IMR-90 (cell line): ENCODE results near the gene CCDC33. TPM values are rescaled to one million over a fixed set of nuclear protein-coding genes. Genes with fewer than 3 reads are reported as not detected.
A peak's percentile ranks its signal among the peaks of the same experiment; 100 is the strongest.

ENCODE experiments used
- ATAC-seq: fragments of 200-7000 bp; cut with Tn5 transposase; 2 replicates; pipeline ENCODE4 v1.9.1; 2020; ENCODE audit warnings: low read depth, mild to moderate bottlenecking, moderate library complexity
- BruUV-seq: library from RNA; stranded (reverse); fragments of 400-500 nt; replicated peaks from 2 replicates; lab custom pipeline; 2021; lab: Mats Ljungman, UMichigan
- CTCF ChIA-PET: fragments of 300-600 bp; formaldehyde crosslinking; extraction: SDS; loops from one replicate; lab custom pipeline; 2021; ENCODE audit warnings: antibody characterized with exemption; lab: Yijun Ruan, JAX
- POLR2A ChIA-PET: fragments of 300-600 bp; sonication (Branson Sonifier 250); formaldehyde crosslinking; loops from one replicate; lab custom pipeline; 2022; ENCODE audit warnings: antibody characterized with exemption; ENCODE audit not compliant: unreplicated experiment; lab: Charles Lee
- DNase-seq: peaks from one replicate; pipeline ENCODE4 v3.0.0; 2013
- H2AFZ ChIP-seq: replicated peaks from 2 replicates; pipeline ENCODE3; 2013; ENCODE audit warnings: low read length, mild to moderate bottlenecking; ENCODE audit not compliant: poor library complexity
- H2AK5ac ChIP-seq: 2 replicates; pipeline ENCODE4 v1.6.1; 2013; ENCODE audit warnings: low read depth, low read length, inconsistent platforms
- H2AK9ac ChIP-seq: replicated peaks from 2 replicates; pipeline ENCODE3; 2013; ENCODE audit warnings: mild to moderate bottlenecking, low read depth, low read length, moderate library complexity; ENCODE audit not compliant: poor library complexity
- H2BK120ac ChIP-seq: 2 replicates; pipeline ENCODE4 v1.6.1; 2013; ENCODE audit warnings: low read depth, low read length, inconsistent platforms
- H2BK15ac ChIP-seq: 3 replicates; pipeline ENCODE4 v1.6.1; 2013; ENCODE audit warnings: low read depth, low read length, inconsistent platforms
- H2BK20ac ChIP-seq: 2 replicates; pipeline ENCODE4 v1.6.1; 2013; ENCODE audit warnings: low read depth, mild to moderate bottlenecking, inconsistent platforms, low read length, moderate library complexity
- H2BK5ac ChIP-seq: 2 replicates; pipeline ENCODE4 v1.6.1; 2013; ENCODE audit warnings: mild to moderate bottlenecking, low read depth, low read length, inconsistent platforms; ENCODE audit not compliant: poor library complexity, severe bottlenecking
- H3K14ac ChIP-seq: replicated peaks from 2 replicates; pipeline ENCODE4 v1.6.1; 2013; ENCODE audit warnings: low read depth, low read length, inconsistent platforms
- H3K18ac ChIP-seq: 2 replicates; pipeline ENCODE4 v1.6.1; 2013; ENCODE audit warnings: low read depth, low read length, control low read depth
- H3K23ac ChIP-seq: 2 replicates; pipeline ENCODE4 v1.6.1; 2013; ENCODE audit warnings: low read depth, low read length, inconsistent platforms
- H3K27ac ChIP-seq: 2 replicates; pipeline ENCODE4 v1.5.1; 2013; ENCODE audit warnings: mild to moderate bottlenecking, control low read depth, low read length; ENCODE audit not compliant: insufficient read depth
- H3K27me3 ChIP-seq: 2 replicates; pipeline ENCODE4 v1.6.1; 2013; ENCODE audit warnings: low read length; ENCODE audit not compliant: control insufficient read depth, insufficient read depth
- H3K36me3 ChIP-seq: 2 replicates; pipeline ENCODE4 v1.6.1; 2013; ENCODE audit warnings: low read length, mixed read lengths; ENCODE audit not compliant: control insufficient read depth, insufficient read depth
- H3K4ac ChIP-seq: 2 replicates; pipeline ENCODE4 v1.6.1; 2013; ENCODE audit warnings: low read depth, low read length, inconsistent platforms
- H3K4me1 ChIP-seq: 2 replicates; pipeline ENCODE4 v1.6.1; 2013; ENCODE audit warnings: low read length, mixed read lengths; ENCODE audit not compliant: control insufficient read depth, insufficient read depth
- H3K4me2 ChIP-seq: 2 replicates; pipeline ENCODE4 v1.6.1; 2013; ENCODE audit warnings: low read depth, mild to moderate bottlenecking, control low read depth, low read length, moderate library complexity
- H3K4me3 ChIP-seq: 2 replicates; pipeline ENCODE4 v1.5.1; 2013; ENCODE audit warnings: low read depth, mild to moderate bottlenecking, control low read depth, low read length, moderate library complexity; ENCODE audit not compliant: insufficient read depth
- H3K56ac ChIP-seq: 2 replicates; pipeline ENCODE4 v1.6.1; 2013; ENCODE audit warnings: low read length, inconsistent platforms; ENCODE audit not compliant: insufficient read depth; ENCODE audit errors: extremely low read depth
- H3K79me1 ChIP-seq, 2 experiments: 2 replicates each; pipeline ENCODE4 v1.6.1; 2013; ENCODE audit warnings: low read length in 2 of 2, inconsistent platforms in 1 of 2, low read depth in 1 of 2
- H3K9ac ChIP-seq: 2 replicates; pipeline ENCODE4 v1.6.1; 2013; ENCODE audit warnings: low read depth, low read length, control low read depth
- H3K9me1 ChIP-seq: 2 replicates; pipeline ENCODE4 v1.6.1; 2013; ENCODE audit warnings: low read length, inconsistent platforms; ENCODE audit not compliant: insufficient read depth
- H3K9me3 ChIP-seq: 2 replicates; pipeline ENCODE4 v1.6.1; 2013; ENCODE audit warnings: low read length; ENCODE audit not compliant: control insufficient read depth, insufficient read depth
- H4K20me1 ChIP-seq: 2 replicates; pipeline ENCODE4 v1.6.1; 2013; ENCODE audit warnings: low read length, inconsistent platforms; ENCODE audit not compliant: insufficient read depth
- H4K5ac ChIP-seq: 2 replicates; pipeline ENCODE4 v1.6.1; 2013; ENCODE audit warnings: mild to moderate bottlenecking, low read depth, low read length, control low read depth
- H4K8ac ChIP-seq, 2 experiments: 2 replicates each; pipeline ENCODE4 v1.6.1; 2013; ENCODE audit warnings: low read depth in 2 of 2, low read length in 2 of 2, control low read depth in 1 of 2, inconsistent platforms in 1 of 2
- H4K91ac ChIP-seq: 2 replicates; pipeline ENCODE4 v1.6.1; 2013; ENCODE audit warnings: low read depth, low read length, inconsistent platforms; ENCODE audit not compliant: insufficient read depth
- CEBPB ChIP-seq: IDR thresholded peaks from 2 replicates; pipeline ENCODE4 v1.6.1; 2012; ENCODE audit warnings: low read depth, low read length, improper control_type of control experiment
- MAFK ChIP-seq: IDR thresholded peaks from 2 replicates; pipeline ENCODE4 v1.6.1; 2012; ENCODE audit warnings: low read depth, low read length, improper control_type of control experiment
- MXI1 ChIP-seq: IDR thresholded peaks from 2 replicates; pipeline ENCODE4 v1.6.1; 2012; ENCODE audit warnings: low read depth, mild to moderate bottlenecking, low read length, moderate library complexity, borderline replicate concordance
- SMC3 ChIP-seq: fragments of 150-350 bp; IDR thresholded peaks from 2 replicates; pipeline ENCODE4 v1.6.1; 2016; ENCODE audit warnings: low read depth, mild to moderate bottlenecking, antibody characterized with exemption, low read length, moderate library complexity
- WGBS, 2 experiments: methylation state at CpG; one replicate each; pipeline versions ENCODE4 v1.1.5 to v1.1.7; 2013; ENCODE audit warnings: missing lambda C conversion rate in 2 of 2; ENCODE audit not compliant: insufficient read length in 1 of 2; ENCODE audit errors: extremely low coverage in 2 of 2; 5-methylcytosine and 5-hydroxymethylcytosine counted together
- dilution Hi-C: fragments of 300-500 bp; cut with HindIII; formaldehyde crosslinking; loops from one replicate; pipeline ENCODE4 v1.14.3; 2018; ENCODE audit warnings: low sequenced_read_pairs; ENCODE audit not compliant: unreplicated experiment
- in situ Hi-C: fragments of 300-500 bp; cut with MboI; formaldehyde crosslinking; loops from 3 replicates; pipeline ENCODE4 v1.14.3; 2019; ENCODE audit warnings: low sequenced_read_pairs, inconsistent platforms, mixed read lengths
- intact Hi-C: fragments of 100-400 bp; cut with micrococcal nuclease; formaldehyde crosslinking; loops from 2 replicates; pipeline ENCODE4 v1.10.0; 2022
- polyA plus RNA-seq, 3 experiments: library from polyadenylated mRNA; depleted of rRNA; stranded (reverse); fragments of >200 nt; gene quantifications; 2 replicates each; pipeline ENCODE4 v1.2.3, GENCODE V29; 2012; ENCODE audit warnings: low replicate concordance in 1 of 3
- total RNA-seq: library from RNA; depleted of rRNA; stranded (reverse); fragments of >200 nt; gene quantifications from 2 replicates; pipeline ENCODE4 v1.2.3, GENCODE V29; 2012

The CCDC33 gene
- total and polyA plus RNA-seq, 2 of the 4 experiments (the other 2 are of a cell fraction), result not detected

- dilution Hi-C loops, result no loop called here
- no peak overlapping the region for H4K91ac ChIP-seq
Measured at GRCh38 chr15:74369084-74369745, 133.1 kb downstream of the CCDC33 start.

More at GRCh38 chr15:74369084-74369745, 133.1 kb downstream of the CCDC33 start:
- no peak for DNase-seq
- Histone ChIP-seq H3K4me1 (peaks cover 2% of the 10 kb centered on the region; the same call in 1 of the 2 replicates), H3K4ac (no peak overlapping the region), H2BK15ac (no peak overlapping the region), H3K79me1 (no peaks in the 10 kb centered on the region), H3K36me3 (no peaks in the 10 kb centered on the region), H4K5ac (no peak overlapping the region), H3K4me3 (no peak overlapping the region), H2AK9ac (no peak overlapping the region), H3K56ac (no peak overlapping the region), H3K4me2 (no peak overlapping the region), H3K9ac (no peak overlapping the region), H2BK20ac (no peak overlapping the region), H2AK5ac (no peak overlapping the region), H4K20me1 (no peaks in the 10 kb centered on the region), H2BK5ac (no peak overlapping the region), H4K8ac (no peak overlapping the region), H3K27ac (no peak overlapping the region), H3K27me3 (peaks cover 54% of the 10 kb centered on the region), H3K9me1 (no peaks in the 10 kb centered on the region), H2BK120ac (no peak overlapping the region), H3K14ac (no peak overlapping the region), H3K18ac (no peak overlapping the region), H3K9me3 (no peaks in the 10 kb centered on the region), H2AFZ (no peak overlapping the region), H3K23ac (0 out of 2 replicates have a peak overlapping the region, but pooled peaks have one; percentile 11)
- in situ Hi-C loops, result no loop called here
- 63% methylated on average over 2 of the region's 10 CpGs; no CpG with 5 or more reads in 1 of the 2 experiments for WGBS, 2 experiments
- TF ChIP-seq MAFK (no peak), CEBPB (0 out of 2 replicates have a peak, but pooled peaks have one; percentile 3), MXI1 (no peak), SMC3 (no peak)
- ChIA-PET CTCF (no interaction called here), POLR2A (no interaction called here)
- intact Hi-C loops, result no loop called here
- no TSS peak for BruUV-seq
- no peak for ATAC-seq
